GM10266 (cell line): ENCODE measurements around the gene PLEKHA8.

Experiments used
- DNase-seq: peaks from one replicate; pipeline ENCODE4 v3.0.0; 2012; ENCODE audit errors: extremely low spot score
- TF ChIP-seq, protein P1 (sequence below): IDR thresholded peaks from 2 replicates; pipeline ENCODE4 v1.5.1; 2012; ENCODE audit warnings: mild to moderate bottlenecking, low read depth; ENCODE audit not compliant: control insufficient read depth, insufficient read depth; ENCODE audit errors: missing control alignments

Gene PLEKHA8

GRCh38 chr7:30032310-30033125 lies 4.3 kb downstream of the PLEKHA8 start:
- no peak for DNase-seq
- TF ChIP-seq, protein P1, sequence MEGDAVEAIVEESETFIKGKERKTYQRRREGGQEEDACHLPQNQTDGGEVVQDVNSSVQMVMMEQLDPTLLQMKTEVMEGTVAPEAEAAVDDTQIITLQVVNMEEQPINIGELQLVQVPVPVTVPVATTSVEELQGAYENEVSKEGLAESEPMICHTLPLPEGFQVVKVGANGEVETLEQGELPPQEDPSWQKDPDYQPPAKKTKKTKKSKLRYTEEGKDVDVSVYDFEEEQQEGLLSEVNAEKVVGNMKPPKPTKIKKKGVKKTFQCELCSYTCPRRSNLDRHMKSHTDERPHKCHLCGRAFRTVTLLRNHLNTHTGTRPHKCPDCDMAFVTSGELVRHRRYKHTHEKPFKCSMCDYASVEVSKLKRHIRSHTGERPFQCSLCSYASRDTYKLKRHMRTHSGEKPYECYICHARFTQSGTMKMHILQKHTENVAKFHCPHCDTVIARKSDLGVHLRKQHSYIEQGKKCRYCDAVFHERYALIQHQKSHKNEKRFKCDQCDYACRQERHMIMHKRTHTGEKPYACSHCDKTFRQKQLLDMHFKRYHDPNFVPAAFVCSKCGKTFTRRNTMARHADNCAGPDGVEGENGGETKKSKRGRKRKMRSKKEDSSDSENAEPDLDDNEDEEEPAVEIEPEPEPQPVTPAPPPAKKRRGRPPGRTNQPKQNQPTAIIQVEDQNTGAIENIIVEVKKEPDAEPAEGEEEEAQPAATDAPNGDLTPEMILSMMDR = no peak

DNA sequence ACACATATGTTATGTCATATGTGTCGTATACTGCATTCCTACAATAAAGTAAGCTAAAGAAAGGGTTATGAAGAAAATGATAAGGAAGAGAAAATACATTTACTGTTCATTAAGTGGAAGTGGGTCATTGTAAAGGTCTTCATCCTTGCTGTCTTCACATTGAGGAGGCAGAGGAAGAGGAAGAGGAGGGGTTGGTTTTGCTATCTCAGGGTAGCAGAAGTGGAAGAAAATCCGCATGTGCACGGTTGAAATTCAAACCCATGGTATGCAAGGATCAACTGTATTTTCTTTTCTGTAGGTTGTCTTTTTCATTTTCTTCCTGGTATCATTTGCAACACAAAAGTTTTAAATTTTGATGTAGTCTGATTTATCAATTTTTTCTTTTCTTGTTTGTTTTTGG lies 6.3 kb downstream of the PLEKHA8 start:
- DNase-seq = no peak
- TF ChIP-seq, protein P1 = no peak

- DNase-seq = no peak
- TF ChIP-seq, protein P1 = no peak
These were observed 8.0 kb downstream of the PLEKHA8 start for GRCh38 chr7:30036220-30036619.

GRCh38 chr7:30038196-30038980 lies 10.2 kb downstream of the PLEKHA8 start:
- TF ChIP-seq, protein P1 = no peak

DNA sequence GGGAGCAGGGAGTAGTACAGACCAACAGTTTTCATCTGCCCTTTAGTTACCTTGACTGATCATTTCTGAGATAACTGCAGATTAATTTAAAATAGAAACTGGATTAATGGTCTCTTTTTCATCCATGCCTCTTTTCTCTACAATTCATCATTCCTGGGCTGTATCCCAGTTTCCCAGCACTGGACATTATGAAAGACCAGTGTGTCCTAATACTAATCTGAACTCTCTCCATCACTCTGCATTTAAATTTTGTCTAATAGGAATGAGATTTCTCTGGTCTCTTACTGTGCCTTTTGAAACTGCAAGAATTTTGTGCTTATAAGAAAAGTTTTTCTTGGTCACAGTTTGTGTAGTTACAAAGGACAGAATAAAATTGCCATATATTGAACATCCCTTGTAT lies 12.7 kb downstream of the PLEKHA8 start:
- TF ChIP-seq, protein P1 = no peak

More at GRCh38 chr7:30038196-30038980, 10.2 kb downstream of the PLEKHA8 start:
- no peak for DNase-seq

DNA sequence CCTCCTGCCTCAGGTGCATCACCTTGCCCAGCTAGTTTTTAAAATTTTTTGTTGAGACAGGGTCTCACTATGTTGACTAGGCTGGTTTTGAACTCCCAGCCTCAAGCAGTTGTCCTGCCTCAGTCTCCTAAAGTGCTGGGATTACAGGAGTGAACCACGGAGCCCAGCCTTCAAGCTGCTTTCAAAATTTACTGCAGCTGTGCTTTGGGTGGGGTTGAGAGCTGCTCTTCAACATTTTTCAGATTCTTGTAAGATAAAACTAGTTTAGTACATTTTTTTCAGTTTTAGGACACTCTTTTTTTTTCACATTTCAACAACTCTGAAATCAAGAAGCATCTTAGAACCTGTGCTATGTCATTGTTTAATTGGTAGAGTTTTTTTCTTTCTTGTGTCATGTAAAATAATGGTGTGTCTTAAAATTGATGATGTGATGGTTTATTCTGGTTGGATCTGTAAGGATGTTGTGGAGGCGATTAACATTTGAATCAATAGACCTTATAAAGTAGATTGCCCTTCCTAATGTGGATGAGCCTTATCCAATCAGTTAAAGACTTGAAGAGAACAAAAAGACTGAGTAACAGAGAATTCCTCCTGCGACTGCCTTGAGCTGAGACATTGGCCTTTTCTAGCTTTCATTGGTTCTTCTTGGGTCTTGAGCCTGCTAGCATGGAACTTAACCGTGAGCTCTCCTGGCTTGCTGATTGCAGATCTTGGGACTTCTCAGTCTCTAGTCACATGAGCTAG lies 13.5 kb downstream of the PLEKHA8 start:
- no peak for DNase-seq
- TF ChIP-seq, protein P1 = no peak

More for the DNA sequence above, 12.7 kb downstream of the PLEKHA8 start:
- DNase-seq = no peak
